ENCODE data around the gene ADAMTSL2. TPM values are rescaled to one million over a fixed set of nuclear protein-coding genes. Genes with fewer than 3 reads are reported as not detected.

ADAMTSL2 gene
- total and polyA plus RNA-seq, 8 donors: 8.0 to 18.5 (median 12.3) TPM

DNA sequence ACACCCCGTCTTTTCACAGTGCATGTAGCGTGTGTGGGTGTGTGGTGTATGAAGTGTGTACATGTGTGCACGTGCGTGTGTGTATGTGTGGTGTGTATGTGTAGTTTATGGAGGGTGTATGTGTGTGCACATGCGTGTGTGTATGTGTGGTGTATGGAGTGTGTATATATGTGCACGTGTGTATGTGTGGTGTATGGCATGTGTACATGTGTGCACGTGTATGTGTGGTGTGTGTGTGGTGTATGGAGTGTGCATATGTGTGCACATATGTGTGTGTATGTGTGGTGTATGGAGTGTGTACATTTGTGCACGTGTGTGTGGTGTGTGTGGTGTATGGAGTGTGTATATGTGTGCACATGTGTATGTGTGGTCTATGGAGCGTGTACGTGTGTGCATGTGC lies 22.9 kb upstream of the ADAMTSL2 start:
- intact Hi-C loops (cut with DNase I): no loop called here
- DNase-seq (no peak), ATAC-seq (no peak)
- Histone ChIP-seq H3K27me3 (peaks cover 0 to 35% of the 10 kb centered on the region in 2 donors), H3K4me3 (no peak overlapping the region), H3K36me3 (no peaks in the 10 kb centered on the region), H3K9me3 (no peaks in the 10 kb centered on the region), H3K4me1 (peaks cover 16 to 17% of the 10 kb centered on the region in 2 donors), H3K27ac (no peak overlapping the region)
- TF ChIP-seq, protein P1, sequence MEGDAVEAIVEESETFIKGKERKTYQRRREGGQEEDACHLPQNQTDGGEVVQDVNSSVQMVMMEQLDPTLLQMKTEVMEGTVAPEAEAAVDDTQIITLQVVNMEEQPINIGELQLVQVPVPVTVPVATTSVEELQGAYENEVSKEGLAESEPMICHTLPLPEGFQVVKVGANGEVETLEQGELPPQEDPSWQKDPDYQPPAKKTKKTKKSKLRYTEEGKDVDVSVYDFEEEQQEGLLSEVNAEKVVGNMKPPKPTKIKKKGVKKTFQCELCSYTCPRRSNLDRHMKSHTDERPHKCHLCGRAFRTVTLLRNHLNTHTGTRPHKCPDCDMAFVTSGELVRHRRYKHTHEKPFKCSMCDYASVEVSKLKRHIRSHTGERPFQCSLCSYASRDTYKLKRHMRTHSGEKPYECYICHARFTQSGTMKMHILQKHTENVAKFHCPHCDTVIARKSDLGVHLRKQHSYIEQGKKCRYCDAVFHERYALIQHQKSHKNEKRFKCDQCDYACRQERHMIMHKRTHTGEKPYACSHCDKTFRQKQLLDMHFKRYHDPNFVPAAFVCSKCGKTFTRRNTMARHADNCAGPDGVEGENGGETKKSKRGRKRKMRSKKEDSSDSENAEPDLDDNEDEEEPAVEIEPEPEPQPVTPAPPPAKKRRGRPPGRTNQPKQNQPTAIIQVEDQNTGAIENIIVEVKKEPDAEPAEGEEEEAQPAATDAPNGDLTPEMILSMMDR (IDR thresholded peaks at IDR 0.05): no peak

DNA sequence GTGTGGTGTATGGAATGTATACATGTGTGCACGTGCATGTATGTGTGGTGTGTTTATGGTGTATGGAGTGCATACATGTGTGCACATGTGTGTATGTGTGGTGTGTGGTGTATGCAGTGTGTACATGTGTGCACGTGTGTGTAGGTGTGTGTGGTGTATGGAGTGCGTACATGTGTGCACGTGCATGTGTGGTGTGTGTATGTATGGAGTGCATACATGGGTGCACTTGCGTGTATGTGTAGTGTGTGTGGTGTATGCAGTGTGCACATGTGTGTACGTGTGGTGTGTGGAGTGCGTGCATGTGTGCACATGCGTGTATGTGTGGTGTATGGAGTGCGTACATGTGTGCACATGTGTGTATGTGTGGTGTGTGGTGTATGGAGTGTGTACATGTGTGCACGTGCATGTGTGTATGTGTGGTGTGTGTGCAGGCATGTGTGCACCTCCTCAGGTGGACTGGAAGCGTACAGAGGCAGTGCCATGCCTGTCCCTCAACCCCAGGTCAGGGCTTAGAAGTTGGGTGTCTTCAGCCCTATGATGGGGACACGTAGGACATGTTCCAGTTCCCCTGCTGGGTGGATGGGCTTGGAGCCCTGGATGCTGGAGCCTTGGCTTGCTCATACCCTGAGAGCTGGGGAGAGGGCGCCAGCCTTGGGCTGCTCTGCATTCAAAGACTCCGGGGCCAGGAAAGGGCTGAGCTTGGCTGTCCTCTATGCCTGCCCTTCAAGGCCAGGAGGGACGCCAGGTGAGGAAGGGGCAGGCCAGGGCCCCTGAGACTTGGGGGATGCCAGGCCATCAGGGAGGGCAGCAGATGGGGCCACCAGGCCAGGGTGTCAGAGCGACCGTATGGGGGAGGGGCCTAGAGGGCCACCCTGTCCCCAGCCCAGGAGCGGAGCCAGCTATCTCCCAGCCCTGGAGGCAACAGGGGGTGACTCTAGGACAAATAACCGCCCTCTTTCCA lies 22.0 kb upstream of the ADAMTSL2 start:
- Histone ChIP-seq H3K36me3 (no peaks in the 10 kb centered on the region), H3K4me1 (peaks cover 14% of the 10 kb centered on the region in 2 donors), H3K27ac (no peak overlapping the region), H3K27me3 (peaks cover 0 to 35% of the 10 kb centered on the region in 2 donors), H3K9me3 (no peaks in the 10 kb centered on the region), H3K4me3 (no peak overlapping the region)
- TF ChIP-seq, protein P1 (IDR thresholded peaks at IDR 0.05): no peak
- intact Hi-C loops (cut with DNase I): no loop called here
- peak in 1 of 4 donors; percentile 68 for DNase-seq
- ATAC-seq: no peak

DNA sequence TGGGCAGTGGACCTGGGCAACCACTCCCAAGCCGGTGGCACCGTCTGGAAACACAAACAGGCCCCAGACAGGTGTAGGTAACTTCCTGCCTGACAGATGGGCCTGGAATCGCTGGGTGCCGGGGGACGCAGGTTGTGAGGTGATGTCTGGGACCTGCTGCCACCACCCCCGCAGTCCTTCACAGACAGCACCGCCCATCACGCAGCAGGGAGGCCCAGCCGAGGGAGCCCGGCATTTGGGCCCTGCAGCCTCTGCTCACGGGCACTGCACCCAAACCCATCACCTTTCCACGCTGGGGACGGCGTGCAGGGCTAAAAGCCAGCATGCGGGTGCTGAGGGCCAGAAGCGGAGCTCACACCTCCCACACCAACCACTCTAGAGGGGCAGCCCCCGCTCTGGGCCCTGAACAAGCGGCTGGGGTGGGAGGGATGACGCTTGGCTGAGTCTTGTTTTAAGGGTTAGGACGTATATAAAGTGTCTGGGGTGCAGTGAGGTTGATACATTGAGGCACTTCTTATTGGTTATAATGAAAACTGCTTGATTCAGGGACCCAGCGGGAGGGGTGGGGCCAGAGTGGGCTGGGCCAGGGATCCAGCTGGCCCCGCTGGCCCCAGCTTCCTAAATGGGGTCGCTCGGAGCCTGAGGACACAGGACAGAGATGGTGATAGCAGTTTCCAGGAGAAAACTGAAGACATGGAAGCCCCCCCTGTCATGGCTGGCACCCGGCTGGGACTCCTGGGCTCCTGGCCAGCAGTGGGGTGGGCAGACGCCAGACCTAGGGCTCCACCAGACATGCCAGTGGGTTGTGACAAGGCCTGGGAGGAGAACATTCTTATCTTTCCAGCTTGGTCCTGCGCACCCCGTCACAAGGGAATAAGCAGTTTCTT lies 21.0 kb upstream of the ADAMTSL2 start:
- H3K4me1 ChIP-seq: peaks cover 14% of the 10 kb centered on the region in 2 donors
- intact Hi-C loops (cut with DNase I): no loop called here
- peaks cover 0 to 35% of the 10 kb centered on the region in 2 donors for H3K27me3 ChIP-seq
- no peaks in the 10 kb centered on the region for H3K9me3 ChIP-seq
- DNase-seq (peak in 2 of 4 donors; percentile 31 to 71), ATAC-seq (no peak)
- TF ChIP-seq, protein P1 (IDR thresholded peaks at IDR 0.05): no peak
- H3K27ac ChIP-seq: no peak overlapping the region
- H3K36me3 ChIP-seq: no peaks in the 10 kb centered on the region
- no peak overlapping the region for H3K4me3 ChIP-seq

DNA sequence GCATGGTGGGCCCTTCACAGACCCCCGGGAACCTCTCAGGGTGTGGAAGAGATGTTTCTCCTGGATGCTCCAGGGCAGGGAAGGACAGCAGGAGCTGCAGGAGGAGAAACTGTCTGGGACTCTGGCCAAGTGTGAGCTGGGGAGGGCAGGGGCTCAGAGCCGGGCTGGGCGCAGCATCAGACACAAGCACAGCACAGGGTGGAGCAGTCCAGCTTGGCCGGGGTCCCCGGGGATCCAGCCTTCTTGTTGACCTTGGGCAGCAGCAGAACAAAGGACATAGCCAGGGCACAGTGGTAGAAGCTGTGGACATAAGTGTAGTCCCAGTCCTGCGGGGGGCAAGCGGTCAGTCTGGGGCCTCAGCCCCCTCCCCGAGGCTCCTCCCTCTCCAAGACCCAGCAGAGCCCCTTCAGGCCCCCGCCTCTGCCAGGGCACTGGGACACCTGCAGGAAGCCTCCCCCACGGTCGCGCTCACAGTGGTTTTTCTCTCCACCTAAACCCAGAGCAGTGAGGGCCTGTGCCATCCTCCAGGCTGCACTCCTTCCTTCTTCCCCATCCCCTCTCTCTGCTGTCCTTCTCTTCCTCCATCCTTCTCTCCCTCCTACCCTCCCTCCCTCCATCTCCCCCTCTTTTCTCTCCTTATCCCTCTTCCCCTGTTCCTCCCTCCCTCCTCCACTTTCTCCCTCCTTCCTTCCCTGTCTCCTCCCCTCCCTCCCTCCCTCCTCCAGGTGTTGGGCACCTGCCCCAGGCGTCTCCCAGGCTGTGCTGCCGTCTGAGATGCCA lies 19.9 kb upstream of the ADAMTSL2 start:
- H3K27ac ChIP-seq: no peak overlapping the region
- no peaks in the 10 kb centered on the region for H3K9me3 ChIP-seq
- no peaks in the 10 kb centered on the region for H3K36me3 ChIP-seq
- DNase-seq: peak in 2 of 4 donors; percentile 69 to 83
- peaks cover 0 to 26% of the 10 kb centered on the region in 2 donors for H3K27me3 ChIP-seq
- TF ChIP-seq, protein P1 (IDR thresholded peaks at IDR 0.05): no peak
- peaks cover 5 to 6% of the 10 kb centered on the region in 2 donors for H3K4me1 ChIP-seq
- no peak overlapping the region for H3K4me3 ChIP-seq
- ATAC-seq: no peak
- intact Hi-C loops (cut with DNase I): no loop called here

Data from left lung (tissue), 10 donors.